Stimulated activated CD4-positive, alpha-beta T cell treated with anti-CD3 and anti-CD28 coated beads, Interleukin-4, amount 100 ng/mL, for 1 hour (primary cell): ENCODE measurements around the gene PDXK.

Experiments
- DNase-seq: peaks from one replicate; pipeline ENCODE4 v3.0.0-alpha.2; 2020

PDXK gene

DNA sequence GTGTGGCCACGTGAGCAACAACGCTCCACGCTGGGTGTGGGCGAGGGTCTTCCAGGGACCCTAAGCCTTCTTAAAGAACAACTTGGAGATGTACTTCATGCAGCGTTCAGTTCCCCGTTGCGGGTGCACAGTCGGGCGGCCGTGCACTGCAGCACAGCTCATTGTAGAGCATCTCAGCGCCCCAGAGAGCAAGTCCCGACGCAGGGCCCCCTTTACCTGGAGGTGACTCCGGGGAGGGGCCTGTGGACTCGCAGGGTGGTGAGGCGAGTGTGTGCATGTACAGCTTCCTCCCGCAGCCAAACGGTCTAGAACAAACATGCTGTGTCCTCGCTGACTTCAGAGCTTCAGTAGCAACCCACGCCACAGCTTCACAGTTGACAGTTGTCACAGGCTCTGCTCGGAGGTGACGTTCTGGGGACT lies 89.9 kb downstream of the PDXK start:
- DNase-seq = no peak

DNA sequence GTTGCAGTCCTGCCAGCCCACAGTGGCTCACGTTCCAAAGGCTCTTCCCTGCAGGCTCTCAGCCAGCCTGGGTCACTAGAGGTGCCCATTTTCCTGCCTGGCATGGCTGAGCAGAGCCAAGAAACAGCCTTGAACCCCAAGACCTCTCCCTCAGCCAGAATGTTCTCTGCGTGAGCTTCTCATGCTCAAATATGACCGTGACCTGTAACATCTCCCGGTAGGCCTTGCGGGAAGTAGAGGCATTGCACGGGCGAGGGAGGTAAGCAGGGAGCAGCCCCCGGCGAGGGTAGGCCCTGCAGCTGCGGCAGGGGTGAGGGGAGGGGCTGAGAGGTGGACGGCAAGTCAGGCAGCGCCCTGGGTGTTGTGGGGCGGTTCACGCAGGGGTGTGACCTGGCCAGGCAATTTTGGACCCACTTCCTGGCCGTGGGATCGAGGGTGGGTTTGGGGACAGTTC lies 90.4 kb downstream of the PDXK start:
- DNase-seq = no peak

DNA sequence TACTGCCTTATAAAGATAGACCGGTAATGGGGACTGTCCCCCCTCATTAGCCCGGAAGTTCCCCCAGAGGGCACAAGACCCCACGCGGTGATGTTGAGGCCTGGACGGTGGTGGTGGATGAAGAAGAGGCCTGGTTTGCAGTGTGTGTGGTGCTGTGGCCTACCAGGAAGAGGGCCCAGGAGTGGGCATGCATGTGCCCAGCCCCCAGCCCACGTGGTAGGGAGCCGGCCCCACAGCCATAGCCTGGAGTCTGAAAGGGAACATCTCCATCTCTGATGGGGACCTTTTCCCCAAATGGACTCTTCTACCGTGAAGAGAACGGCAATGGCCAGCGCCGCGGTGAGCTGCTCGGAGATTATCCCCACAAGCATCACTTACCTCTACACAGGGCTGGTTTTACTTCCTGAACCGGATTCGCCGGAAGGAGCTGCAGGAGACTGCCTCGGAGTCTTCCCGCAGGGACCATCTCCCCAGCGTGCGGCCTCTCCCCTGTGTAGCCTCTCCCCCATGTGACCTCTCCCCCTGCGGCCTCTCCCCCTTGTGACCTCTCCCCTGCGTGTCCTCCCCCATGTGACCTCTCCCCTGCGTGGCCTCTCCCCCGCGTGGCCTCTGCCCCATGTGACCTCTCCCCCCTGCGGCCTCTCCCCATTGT lies 91.0 kb downstream of the PDXK start:
- DNase-seq = no peak

DNA sequence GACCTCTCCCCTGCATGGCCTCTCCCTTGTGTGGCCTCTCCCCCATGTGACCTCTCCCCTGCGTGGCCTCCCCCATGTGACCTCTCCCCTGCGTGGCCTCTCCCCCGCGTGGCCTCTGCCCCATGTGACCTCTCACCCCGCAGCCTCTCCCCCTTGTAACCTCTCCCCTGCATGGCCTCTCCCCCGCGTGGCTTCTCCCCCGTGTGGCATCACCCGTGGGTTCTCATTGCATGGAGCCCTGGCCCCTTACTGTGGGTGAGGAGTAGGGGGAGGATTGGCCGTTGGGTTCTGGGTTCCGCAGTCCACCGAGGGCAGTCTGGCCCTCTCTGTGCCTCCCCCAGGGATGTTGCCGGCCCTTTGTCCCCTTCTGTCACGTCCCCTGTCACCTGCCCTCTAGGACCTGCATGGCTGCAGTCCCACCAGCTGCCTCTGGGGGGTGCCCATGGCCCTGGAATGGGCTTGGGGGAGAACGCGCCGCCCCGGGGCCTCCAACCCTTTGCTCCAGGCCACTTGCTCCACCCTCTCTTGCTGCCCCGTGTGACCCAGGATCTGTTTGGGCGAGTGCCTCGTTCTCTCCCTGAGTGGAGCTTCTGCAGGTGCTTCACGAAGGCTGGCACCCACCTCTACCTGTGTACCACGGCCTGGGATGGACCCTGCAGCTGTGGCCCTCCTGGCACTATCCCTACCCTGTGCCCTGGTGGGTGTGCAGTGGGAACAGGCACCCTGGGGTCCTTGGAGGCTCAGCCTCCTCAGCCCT lies 91.8 kb downstream of the PDXK start:
- DNase-seq = peak; percentile 92

DNA sequence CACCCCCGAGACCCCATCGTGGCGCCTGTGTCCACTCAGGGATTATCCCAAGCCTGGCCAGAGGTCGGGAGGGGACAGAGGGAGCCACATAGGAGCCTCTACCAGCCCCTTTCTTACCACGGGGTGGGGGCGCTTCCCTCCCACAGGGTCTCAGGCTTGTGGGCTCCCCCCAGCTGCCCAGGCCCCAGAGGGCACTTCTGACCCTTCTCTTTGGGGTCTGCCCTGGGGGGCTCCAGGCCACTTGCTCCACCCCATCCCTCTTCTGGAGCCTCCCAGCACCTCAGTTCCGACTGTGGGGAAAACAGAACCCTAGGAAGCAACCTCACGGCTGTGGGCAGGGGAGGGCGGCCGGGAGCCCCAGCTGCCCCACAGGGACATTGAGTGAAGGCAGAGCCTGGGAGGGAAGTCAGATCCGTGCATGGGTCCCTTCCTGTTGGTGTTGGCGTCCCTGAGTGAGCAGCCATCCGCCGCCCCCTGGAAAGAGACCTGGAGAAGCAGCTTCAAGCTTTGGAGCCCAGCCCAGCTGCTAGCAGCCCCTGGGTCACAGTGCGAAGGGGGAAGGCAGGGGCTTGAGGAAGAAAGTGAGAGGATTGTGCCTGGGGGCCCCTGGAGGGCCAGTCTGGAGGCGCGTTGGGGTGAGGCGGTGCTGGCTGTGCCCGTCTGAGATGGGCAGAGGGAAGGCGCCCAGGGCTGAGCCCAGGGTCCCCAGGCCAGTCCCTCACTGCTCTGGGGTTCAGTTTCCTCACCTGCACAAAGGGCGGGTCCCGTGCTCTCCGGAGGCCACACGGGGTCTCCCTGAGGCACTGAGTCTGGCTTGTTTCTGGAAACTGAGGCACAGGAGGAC lies 92.6 kb downstream of the PDXK start:
- no peak for DNase-seq
